Osteoblast (primary cell): Measurements from ENCODE around the gene STS. TPM values are rescaled to one million over a fixed set of nuclear protein-coding genes. Genes with fewer than 3 reads are reported as not detected.

Experiments used
- DNase-seq: peaks from one replicate; pipeline ENCODE4 v3.0.0; 2011; ENCODE audit warnings: low spot score, mixed read lengths; ENCODE audit not compliant: insufficient read length; ENCODE audit errors: missing footprints
- H2AFZ ChIP-seq: 2 replicates; pipeline ENCODE4 v1.6.0; 2011; ENCODE audit warnings: mild to moderate bottlenecking, low read length
- H3K27ac ChIP-seq: 2 replicates; pipeline ENCODE4 v1.5.1; 2011; ENCODE audit warnings: mild to moderate bottlenecking, low read depth, low read length, moderate library complexity
- H3K27me3 ChIP-seq: 2 replicates; pipeline ENCODE4 v1.6.0; 2012; ENCODE audit warnings: mild to moderate bottlenecking, control low read depth, inconsistent platforms, low read length, moderate library complexity; ENCODE audit not compliant: insufficient read depth
- H3K36me3 ChIP-seq: 2 replicates; pipeline ENCODE4 v1.5.1; 2011; ENCODE audit warnings: mild to moderate bottlenecking, low read length, control low read depth, moderate library complexity; ENCODE audit not compliant: insufficient read depth
- H3K4me1 ChIP-seq: 2 replicates; pipeline ENCODE4 v1.5.1; 2011; ENCODE audit warnings: mild to moderate bottlenecking, low read length, control low read depth, moderate library complexity; ENCODE audit not compliant: insufficient read depth
- H3K4me2 ChIP-seq: 2 replicates; pipeline ENCODE4 v1.6.0; 2011; ENCODE audit warnings: mild to moderate bottlenecking, low read length; ENCODE audit not compliant: insufficient read depth
- H3K4me3 ChIP-seq: fragments of 200-600 bp; sonication (generic); 3 replicates; pipeline ENCODE4 v1.5.1; 2012; ENCODE audit warnings: mild to moderate bottlenecking, low read length, inconsistent platforms; ENCODE audit not compliant: insufficient read depth
- H3K79me2 ChIP-seq: 2 replicates; pipeline ENCODE4 v1.6.0; 2012; ENCODE audit warnings: mild to moderate bottlenecking, low read length, control low read depth, inconsistent platforms; ENCODE audit not compliant: insufficient read depth
- H3K9me3 ChIP-seq: 2 replicates; pipeline ENCODE4 v1.5.1; 2011; ENCODE audit warnings: low read depth, low read length, control low read depth
- H4K20me1 ChIP-seq: 2 replicates; pipeline ENCODE4 v1.6.0; 2012; ENCODE audit warnings: mild to moderate bottlenecking, low read length, control low read depth; ENCODE audit not compliant: insufficient read depth
- total RNA-seq: library from RNA; depleted of rRNA; stranded (reverse); fragments of >200 nt; gene quantifications from 2 replicates; pipeline ENCODE4 v1.2.3, GENCODE V29; 2012
- TF ChIP-seq, protein P1 (sequence below): IDR thresholded peaks from 2 replicates; pipeline ENCODE4 v1.5.1; 2011; ENCODE audit warnings: mild to moderate bottlenecking, low read depth, low read length, moderate library complexity; ENCODE audit errors: extremely low read depth

Gene STS
- total RNA-seq, 1 donor, result 10.9 TPM

DNA sequence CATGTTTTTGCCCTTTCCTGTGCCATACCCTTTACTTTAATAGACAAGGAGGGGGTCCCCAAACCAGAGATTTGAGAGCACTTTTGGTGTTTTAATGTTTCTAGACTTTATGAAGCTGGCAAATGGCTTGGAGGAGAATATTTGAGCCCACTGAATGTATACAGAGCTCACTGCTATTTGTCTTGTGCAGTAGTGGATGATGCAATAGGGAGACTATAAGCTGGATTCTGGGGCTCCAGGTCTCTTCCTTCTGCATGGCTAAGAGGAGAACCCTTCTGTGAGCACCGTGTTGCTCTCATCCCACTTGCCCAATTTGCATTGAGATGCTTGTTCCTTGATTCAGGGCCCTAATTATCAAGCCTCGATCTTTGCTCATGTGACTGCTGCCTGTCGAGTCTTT, 9.4 kb downstream of the STS start:
- Histone ChIP-seq H3K27ac (no peak overlapping the region), H3K79me2 (no peaks in the 10 kb centered on the region), H4K20me1 (no peaks in the 10 kb centered on the region), H3K4me3 (no peak overlapping the region), H3K4me1 (peaks cover 15% of the 10 kb centered on the region), H2AFZ (no peak overlapping the region), H3K4me2 (no peak overlapping the region), H3K27me3 (no peaks in the 10 kb centered on the region), H3K36me3 (no peaks in the 10 kb centered on the region), H3K9me3 (no peaks in the 10 kb centered on the region)
- DNase-seq, result no peak
- TF ChIP-seq, protein P1, sequence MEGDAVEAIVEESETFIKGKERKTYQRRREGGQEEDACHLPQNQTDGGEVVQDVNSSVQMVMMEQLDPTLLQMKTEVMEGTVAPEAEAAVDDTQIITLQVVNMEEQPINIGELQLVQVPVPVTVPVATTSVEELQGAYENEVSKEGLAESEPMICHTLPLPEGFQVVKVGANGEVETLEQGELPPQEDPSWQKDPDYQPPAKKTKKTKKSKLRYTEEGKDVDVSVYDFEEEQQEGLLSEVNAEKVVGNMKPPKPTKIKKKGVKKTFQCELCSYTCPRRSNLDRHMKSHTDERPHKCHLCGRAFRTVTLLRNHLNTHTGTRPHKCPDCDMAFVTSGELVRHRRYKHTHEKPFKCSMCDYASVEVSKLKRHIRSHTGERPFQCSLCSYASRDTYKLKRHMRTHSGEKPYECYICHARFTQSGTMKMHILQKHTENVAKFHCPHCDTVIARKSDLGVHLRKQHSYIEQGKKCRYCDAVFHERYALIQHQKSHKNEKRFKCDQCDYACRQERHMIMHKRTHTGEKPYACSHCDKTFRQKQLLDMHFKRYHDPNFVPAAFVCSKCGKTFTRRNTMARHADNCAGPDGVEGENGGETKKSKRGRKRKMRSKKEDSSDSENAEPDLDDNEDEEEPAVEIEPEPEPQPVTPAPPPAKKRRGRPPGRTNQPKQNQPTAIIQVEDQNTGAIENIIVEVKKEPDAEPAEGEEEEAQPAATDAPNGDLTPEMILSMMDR, result no peak

- H4K20me1 ChIP-seq, result no peaks in the 10 kb centered on the region
- H2AFZ ChIP-seq, result no peak overlapping the region
- TF ChIP-seq, protein P1, result no peak
- peaks cover 15% of the 10 kb centered on the region for H3K4me1 ChIP-seq
- no peak for DNase-seq
- H3K27me3 ChIP-seq, result no peaks in the 10 kb centered on the region
- no peaks in the 10 kb centered on the region for H3K36me3 ChIP-seq
- H3K9me3 ChIP-seq, result no peaks in the 10 kb centered on the region
- no peak overlapping the region for H3K4me3 ChIP-seq
- H3K27ac ChIP-seq, result no peak overlapping the region
- H3K4me2 ChIP-seq, result no peak overlapping the region
- no peaks in the 10 kb centered on the region for H3K79me2 ChIP-seq
Observed at GRCh38 chrX:7158468-7158990, 11.0 kb downstream of the STS start.

GRCh38 chrX:7159149-7159861, 11.8 kb downstream of the STS start:
- no peaks in the 10 kb centered on the region for H3K27me3 ChIP-seq
- H3K27ac ChIP-seq, result no peak overlapping the region
- no peaks in the 10 kb centered on the region for H3K9me3 ChIP-seq
- H3K36me3 ChIP-seq, result no peaks in the 10 kb centered on the region
- TF ChIP-seq, protein P1, result no peak
- DNase-seq, result no peak
- no peak overlapping the region for H3K4me3 ChIP-seq
- no peak overlapping the region for H2AFZ ChIP-seq
- H3K79me2 ChIP-seq, result no peaks in the 10 kb centered on the region
- no peaks in the 10 kb centered on the region for H4K20me1 ChIP-seq
- peaks cover 15% of the 10 kb centered on the region for H3K4me1 ChIP-seq
- H3K4me2 ChIP-seq, result no peak overlapping the region

DNA sequence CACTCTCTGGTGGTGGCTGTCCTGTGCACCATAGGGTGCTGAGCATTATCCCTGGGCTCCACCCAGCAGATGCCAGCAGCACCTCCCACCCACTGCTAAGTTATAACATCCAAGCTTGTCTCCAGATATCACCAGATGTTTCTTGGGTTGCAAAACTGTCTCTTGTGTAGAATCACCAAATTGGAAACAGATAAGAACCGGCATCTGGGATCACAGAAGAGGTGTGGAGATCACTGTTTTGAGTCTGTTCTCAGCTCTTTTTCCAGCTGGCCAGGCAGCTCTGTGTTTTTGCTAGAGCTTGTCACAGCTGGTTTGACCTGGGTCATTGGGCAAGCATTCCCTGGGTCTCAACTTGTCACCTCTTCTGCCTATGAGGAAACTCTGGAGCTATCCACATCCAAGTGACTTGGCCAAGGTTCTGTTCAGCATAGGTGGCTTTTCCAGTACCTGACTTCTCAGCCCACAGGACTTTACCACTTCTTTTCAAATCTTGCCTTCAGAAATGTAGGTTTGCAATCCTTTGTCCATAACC, 15.7 kb downstream of the STS start:
- Histone ChIP-seq H3K4me3 (no peak overlapping the region), H3K27ac (no peak overlapping the region), H3K9me3 (no peaks in the 10 kb centered on the region), H3K79me2 (no peaks in the 10 kb centered on the region), H3K4me1 (peaks cover 15% of the 10 kb centered on the region), H3K4me2 (no peak overlapping the region), H2AFZ (no peak overlapping the region), H3K36me3 (no peaks in the 10 kb centered on the region), H3K27me3 (no peaks in the 10 kb centered on the region), H4K20me1 (no peaks in the 10 kb centered on the region)
- no peak for DNase-seq
- TF ChIP-seq, protein P1, result no peak
